IPS-20b (cell line): ENCODE measurements around the gene TMEM61.
"Not testable (repeated sequence)": the region's sequence is repeated elsewhere in the genome, so short reads cannot be mapped to it uniquely, and the experiment has no call there.

Experiments used
- H3K27ac ChIP-seq: one replicate; pipeline ENCODE4 v1.5.1; 2013; ENCODE audit warnings: low read length
- H3K27me3 ChIP-seq: 2 replicates; pipeline ENCODE4 v1.6.1; 2013; ENCODE audit warnings: mild to moderate bottlenecking, low read length, inconsistent platforms; ENCODE audit not compliant: insufficient read depth
- H3K36me3 ChIP-seq: 2 replicates; pipeline ENCODE4 v1.6.1; 2013; ENCODE audit warnings: low read depth, mild to moderate bottlenecking, inconsistent platforms, low read length, moderate library complexity; ENCODE audit not compliant: insufficient read depth
- H3K4me1 ChIP-seq: 2 replicates; pipeline ENCODE4 v1.6.1; 2013; ENCODE audit warnings: mild to moderate bottlenecking, control low read depth, inconsistent platforms, low read length, moderate library complexity; ENCODE audit not compliant: insufficient read depth
- H3K4me3 ChIP-seq: 2 replicates; pipeline ENCODE4 v1.5.1; 2013; ENCODE audit warnings: mild to moderate bottlenecking, low read length, inconsistent platforms
- H3K9ac ChIP-seq: 2 replicates; pipeline ENCODE4 v1.6.1; 2013; ENCODE audit warnings: low read depth, mild to moderate bottlenecking, inconsistent platforms, low read length, moderate library complexity
- H3K9me3 ChIP-seq: 2 replicates; pipeline ENCODE4 v1.6.1; 2013; ENCODE audit warnings: mild to moderate bottlenecking, low read depth, low read length, inconsistent platforms; ENCODE audit not compliant: insufficient read depth

TMEM61 gene

DNA sequence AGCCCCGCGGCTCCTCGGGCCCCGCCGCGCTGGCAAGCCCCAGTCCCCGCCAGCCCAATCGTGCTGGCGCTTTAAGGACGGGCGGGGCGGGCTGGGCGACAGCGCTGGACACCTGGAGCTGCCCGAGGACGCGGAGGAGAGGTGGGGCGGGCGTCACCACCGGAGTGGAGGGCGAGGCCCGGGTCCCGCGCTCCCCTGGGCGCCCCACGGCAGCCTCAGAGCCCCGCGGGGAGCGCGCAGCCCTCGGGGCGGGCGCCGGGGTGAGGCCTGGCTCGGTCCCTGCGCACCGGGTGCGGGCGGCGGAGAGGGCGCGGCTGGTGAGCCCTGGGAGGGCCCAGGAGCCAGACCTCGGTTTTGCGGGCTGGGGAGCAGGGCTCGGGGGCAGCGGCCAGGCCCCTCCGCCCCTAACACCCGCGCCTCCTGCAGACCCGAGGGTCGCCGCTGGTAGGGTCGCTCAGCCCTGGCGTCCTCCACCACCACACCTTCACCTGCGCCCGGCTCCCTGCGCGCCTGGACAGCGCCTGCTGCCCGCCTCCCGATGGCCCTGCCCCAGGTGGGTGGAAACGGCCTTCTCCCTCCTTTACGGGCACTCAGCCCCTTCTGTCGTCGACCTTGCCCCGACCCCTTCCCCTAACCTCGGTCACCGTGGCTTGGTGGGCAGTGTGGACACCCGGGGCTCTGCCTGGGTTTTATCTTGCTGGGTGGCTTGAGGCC lies at the start of gene TMEM61:
TMEM61 (plus strand) TSS at position 101 of the 714 bp plus-strand sequence; CDS start at position 539, 438 bp downstream.
- no peak within 1 kb of the TSS for H3K9ac ChIP-seq
- H3K27me3 ChIP-seq = peaks cover 48% of the 10 kb centered on the region
- H3K36me3 ChIP-seq = no peaks in the 10 kb centered on the region
- peak within 1 kb of the TSS; percentile 60; the same call in 1 of the 2 replicates for H3K4me3 ChIP-seq
- no peaks in the 10 kb centered on the region for H3K9me3 ChIP-seq
- peaks cover 6% of the 10 kb centered on the region for H3K4me1 ChIP-seq
- H3K27ac ChIP-seq = no peak within 1 kb of the TSS

DNA sequence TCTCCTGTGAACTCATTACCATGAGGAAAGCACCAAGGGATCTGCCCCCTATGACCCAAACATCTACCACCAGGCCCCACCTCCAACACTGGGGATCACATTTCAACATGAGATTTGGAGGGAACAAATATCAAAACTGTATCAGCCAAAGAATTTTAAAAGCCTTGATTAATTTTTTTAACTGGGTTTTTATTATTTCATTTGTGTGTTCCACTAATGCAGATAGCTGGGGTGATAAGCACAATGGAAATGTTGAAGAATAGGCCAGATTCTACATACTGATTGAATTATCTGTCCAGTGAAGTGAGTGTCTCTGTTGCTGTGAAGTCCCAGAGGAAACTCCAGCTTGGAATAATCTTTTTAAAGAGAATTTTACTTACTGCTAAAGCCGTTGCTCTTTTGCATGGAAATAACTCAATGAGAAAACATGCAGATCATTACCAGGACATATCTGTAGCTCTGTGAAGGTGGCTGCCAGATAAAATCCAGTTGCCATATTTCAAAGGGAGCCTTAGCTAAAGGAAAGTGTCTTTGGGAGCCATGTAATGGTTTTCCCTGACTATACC lies 49.1 kb upstream of the TMEM61 start:
- H3K36me3 ChIP-seq = no peaks in the 10 kb centered on the region
- H3K4me3 ChIP-seq = no peak overlapping the region
- no peak overlapping the region for H3K9ac ChIP-seq
- no peak overlapping the region for H3K27ac ChIP-seq
- no peaks in the 10 kb centered on the region for H3K4me1 ChIP-seq
- no peaks in the 10 kb centered on the region for H3K27me3 ChIP-seq
- peaks cover 8% of the 10 kb centered on the region; the same call in 1 of the 2 replicates for H3K9me3 ChIP-seq

DNA sequence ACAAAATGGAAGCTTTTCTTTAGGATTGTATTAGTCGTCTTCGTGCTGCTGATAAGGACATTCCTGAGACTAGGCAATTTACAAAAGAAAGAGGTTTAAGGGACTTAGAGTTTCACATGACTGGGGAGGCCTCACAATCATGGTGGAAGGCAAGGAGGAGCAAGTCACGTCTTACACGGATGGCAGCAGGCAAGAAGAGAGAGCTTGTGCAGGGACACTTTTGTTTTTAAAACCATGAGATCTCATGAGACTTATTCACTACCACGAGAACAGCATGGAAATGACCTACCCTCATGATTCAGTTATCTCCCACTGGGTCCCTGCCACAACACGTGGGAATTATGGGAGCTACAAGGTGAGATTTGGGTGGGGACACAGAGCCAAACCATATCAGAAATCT lies 46.3 kb upstream of the TMEM61 start:
- H3K27me3 ChIP-seq, H3K4me1 ChIP-seq, H3K4me3 ChIP-seq, H3K9me3 ChIP-seq, H3K36me3 ChIP-seq, H3K9ac ChIP-seq, H3K27ac ChIP-seq: not testable (repeated sequence)

DNA sequence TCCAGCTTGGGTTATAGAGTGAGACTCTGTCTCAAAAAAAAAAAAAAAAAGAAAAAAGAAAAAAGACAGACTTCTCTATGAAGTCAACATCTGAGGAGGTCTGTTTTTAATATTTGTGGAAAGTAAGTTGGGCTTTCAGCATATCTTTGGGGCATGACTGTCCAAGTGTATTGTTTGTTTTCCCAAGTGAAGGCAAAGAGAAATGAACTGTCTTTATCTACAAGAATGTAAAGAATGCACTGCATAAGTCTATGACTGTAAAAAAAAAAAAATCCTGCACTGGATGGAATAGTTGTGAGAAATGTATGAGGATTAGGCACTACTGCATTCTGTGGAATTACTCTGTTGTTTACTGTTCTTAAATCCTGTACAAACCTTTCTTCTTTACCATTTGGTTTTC lies 45.6 kb upstream of the TMEM61 start:
- peaks cover 8% of the 10 kb centered on the region; the same call in 1 of the 2 replicates for H3K9me3 ChIP-seq
- no peak overlapping the region for H3K4me3 ChIP-seq
- H3K27ac ChIP-seq = no peak overlapping the region
- peaks cover 8% of the 10 kb centered on the region for H3K4me1 ChIP-seq
- H3K9ac ChIP-seq = no peak overlapping the region
- no peaks in the 10 kb centered on the region for H3K36me3 ChIP-seq
- H3K27me3 ChIP-seq = no peaks in the 10 kb centered on the region

DNA sequence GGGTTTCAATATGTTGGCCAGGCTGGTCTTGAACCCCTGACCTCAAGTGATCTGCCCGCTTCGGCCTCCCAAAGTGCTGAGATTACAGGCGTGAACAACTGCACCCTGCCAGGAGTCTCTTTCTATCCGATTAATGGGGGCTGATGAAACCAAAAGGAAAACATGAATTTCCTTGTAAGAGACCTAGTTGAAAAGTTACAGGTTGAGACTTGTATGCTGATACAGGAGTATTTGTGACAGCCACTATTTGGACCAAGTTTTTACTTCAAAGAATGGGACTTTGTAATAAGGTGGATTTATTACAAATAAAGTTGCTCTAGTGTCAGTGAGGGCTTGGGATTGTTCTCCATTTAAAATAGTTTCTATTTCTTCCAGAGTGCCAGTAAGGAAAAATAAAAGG lies 43.6 kb upstream of the TMEM61 start:
- H3K4me1 ChIP-seq = peaks cover 8% of the 10 kb centered on the region
- H3K36me3 ChIP-seq = no peaks in the 10 kb centered on the region
- H3K27ac ChIP-seq = no peak overlapping the region

DNA sequence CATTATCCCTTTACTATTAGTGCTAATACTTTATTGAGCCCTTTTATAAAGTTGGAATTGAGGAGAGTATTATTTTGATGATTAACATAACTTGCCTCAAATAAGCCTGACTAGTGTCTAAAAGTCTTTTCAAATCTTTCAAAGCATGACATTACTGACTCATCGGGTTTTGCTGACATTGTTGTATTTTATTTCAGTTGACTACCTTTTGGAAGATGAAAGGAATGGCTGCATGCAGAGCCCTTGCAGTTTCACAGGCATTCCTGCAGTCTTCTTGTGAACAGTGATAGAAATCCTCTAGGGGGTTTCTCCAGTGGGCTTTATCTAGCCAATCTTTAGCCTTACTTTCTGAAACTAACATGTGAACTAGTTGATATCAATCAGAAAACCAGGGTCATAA lies 43.0 kb upstream of the TMEM61 start:
- Histone ChIP-seq H3K27ac (no peak overlapping the region), H3K36me3 (no peaks in the 10 kb centered on the region), H3K27me3 (no peaks in the 10 kb centered on the region), H3K9me3 (peaks cover 8% of the 10 kb centered on the region; the same call in 1 of the 2 replicates), H3K4me3 (peak overlapping the region; percentile 10; the same call in 1 of the 2 replicates), H3K9ac (no peak overlapping the region), H3K4me1 (peaks cover 8% of the 10 kb centered on the region)

More for the DNA sequence above, 43.6 kb upstream of the TMEM61 start:
- Histone ChIP-seq H3K27me3 (no peaks in the 10 kb centered on the region), H3K4me3 (no peak overlapping the region), H3K9me3 (peaks cover 8% of the 10 kb centered on the region; the same call in 1 of the 2 replicates), H3K9ac (no peak overlapping the region)

DNA sequence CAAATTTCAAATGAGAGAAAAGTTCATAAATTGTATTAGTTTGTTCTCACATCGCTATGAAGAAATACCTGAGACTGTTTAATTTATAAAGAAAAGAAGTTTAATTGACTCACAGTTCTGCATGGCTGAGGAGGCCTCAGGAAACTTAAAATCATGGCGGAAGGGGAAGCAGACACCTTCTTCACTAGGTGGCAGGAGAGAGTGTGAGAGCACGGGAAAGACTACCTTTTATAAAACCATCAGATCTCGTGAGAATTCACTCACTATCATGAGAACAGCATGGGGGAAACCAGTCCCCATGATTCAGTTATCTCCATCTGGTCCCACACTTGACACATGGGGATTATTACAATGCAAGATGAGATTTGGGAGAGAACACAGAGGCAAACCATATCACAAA lies 41.5 kb upstream of the TMEM61 start:
- H3K9me3 ChIP-seq, H3K4me1 ChIP-seq, H3K36me3 ChIP-seq, H3K4me3 ChIP-seq, H3K27me3 ChIP-seq, H3K9ac ChIP-seq, H3K27ac ChIP-seq: not testable (repeated sequence)

DNA sequence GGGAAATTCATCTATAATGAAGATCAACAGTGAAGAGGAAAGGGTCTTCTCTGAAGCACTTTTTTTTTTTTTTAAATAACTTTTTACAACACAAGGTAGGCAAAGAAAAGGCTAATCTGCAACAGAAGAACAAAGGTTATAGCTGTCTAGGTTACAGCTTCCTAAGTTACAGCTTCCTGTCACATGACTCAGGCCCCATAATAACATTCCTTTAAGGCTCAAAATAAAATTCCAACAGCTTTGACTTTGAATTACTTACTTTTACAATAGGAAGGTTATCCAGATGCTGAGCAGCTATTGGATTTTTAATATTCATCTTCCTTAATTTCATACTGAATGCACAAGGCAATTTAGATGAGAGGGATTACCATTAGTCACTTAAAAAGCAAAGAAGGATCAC lies 40.4 kb upstream of the TMEM61 start:
- Histone ChIP-seq H3K9me3 (peaks cover 4% of the 10 kb centered on the region), H3K4me3 (no peak overlapping the region), H3K27me3 (no peaks in the 10 kb centered on the region), H3K4me1 (peaks cover 8% of the 10 kb centered on the region), H3K9ac (no peak overlapping the region), H3K27ac (no peak overlapping the region), H3K36me3 (no peaks in the 10 kb centered on the region)

DNA sequence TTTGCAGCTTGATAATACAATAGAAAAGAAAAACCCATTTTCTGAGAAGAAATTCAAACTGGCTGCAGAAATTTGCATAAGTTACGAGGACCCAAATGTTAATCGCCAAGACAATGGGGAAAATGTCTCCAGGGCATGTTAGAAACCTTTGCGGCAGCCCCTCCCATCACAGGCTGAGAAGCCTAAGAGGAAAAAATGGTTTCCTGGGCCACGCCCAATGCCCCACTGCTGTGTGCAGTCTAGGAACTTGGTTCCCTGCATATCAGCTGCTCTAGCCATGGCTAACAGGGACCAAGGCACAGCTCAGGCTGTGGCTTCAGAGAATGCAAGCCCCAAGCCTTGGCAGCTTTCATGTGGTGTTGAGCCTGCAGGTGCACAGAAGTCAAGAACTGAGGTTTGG lies 37.5 kb upstream of the TMEM61 start:
- Histone ChIP-seq H3K9me3 (peaks cover 4% of the 10 kb centered on the region), H3K4me1 (peaks cover 3% of the 10 kb centered on the region), H3K9ac (no peak overlapping the region), H3K36me3 (no peaks in the 10 kb centered on the region), H3K27ac (no peak overlapping the region), H3K27me3 (no peaks in the 10 kb centered on the region), H3K4me3 (no peak overlapping the region)

DNA sequence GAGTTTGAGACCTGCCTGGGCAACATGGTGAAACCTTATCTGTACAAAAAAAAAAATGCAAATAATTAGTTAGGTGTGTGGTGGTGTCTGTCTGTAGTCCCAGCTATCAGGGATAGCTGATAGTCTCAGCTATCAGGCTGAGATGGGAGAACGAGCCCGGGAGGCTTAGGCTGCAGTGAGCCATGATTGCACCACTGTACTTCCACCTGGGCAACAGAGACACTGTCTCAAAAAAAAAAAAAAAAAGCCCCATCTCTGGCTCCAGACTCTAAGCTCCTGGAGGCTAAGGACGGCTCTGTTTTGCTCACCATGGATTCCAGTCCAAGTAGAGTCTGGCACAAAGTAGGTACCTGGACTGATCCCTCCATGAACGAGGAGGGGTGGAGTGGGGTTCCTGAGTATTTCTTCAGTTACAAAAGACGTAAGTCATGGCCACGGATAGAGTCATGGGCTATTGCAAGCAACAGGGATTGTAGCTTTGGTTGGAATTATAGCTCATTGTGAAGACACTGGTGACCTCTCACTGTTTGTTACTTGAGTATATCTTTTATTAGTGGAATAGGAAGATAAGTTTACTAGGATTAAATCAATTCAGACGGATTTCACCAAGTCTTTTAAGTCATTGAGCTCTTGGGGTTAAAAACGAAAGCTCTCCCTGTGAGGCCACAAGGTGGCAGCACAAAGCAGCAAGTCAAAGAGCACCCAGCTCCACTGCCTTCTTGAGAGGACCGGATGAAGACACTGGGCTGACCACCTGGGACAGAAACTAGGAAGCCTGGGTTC lies 35.6 kb upstream of the TMEM61 start:
- H3K4me1 ChIP-seq = no peaks in the 10 kb centered on the region
- no peaks in the 10 kb centered on the region for H3K36me3 ChIP-seq
- H3K9me3 ChIP-seq = peaks cover 4% of the 10 kb centered on the region
- no peaks in the 10 kb centered on the region for H3K27me3 ChIP-seq
- H3K4me3 ChIP-seq = no peak overlapping the region
- H3K9ac ChIP-seq = no peak overlapping the region
- no peak overlapping the region for H3K27ac ChIP-seq

DNA sequence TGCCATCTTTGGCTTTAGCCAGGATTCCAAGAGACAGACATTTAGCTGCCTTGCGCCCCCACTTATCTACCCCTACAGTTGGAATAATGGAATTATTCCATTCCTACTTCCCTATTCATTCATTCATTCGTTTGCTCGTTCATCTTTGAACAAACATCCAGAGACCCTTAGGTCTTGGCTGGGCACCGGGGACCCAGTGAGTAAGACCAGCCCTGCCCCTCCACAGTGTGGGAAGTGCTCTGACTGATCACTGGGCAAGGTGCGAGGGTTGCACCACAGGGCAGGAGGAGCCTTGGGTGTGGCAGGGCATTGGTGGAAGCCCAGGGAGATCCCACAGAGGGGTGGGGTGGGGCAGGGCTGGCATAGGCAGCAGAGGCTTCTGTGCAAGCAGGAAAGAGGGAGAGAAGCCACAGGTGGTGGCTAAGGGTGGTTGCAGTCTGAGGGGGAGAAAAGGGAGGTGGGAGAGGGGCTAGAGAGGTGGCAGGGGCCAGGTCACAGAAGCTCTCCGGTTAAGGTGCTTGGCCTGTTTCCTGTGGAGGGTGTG lies 35.0 kb upstream of the TMEM61 start:
- Histone ChIP-seq H3K4me3 (no peak overlapping the region), H3K27ac (no peak overlapping the region), H3K4me1 (no peaks in the 10 kb centered on the region), H3K9ac (no peak overlapping the region), H3K9me3 (peaks cover 4% of the 10 kb centered on the region), H3K36me3 (no peaks in the 10 kb centered on the region), H3K27me3 (no peaks in the 10 kb centered on the region)
